K562 (cell line): Measurements from ENCODE around the gene ERP29. TPM values are rescaled to one million over a fixed set of nuclear protein-coding genes. Genes with fewer than 3 reads are reported as not detected.
"Not testable (repeated sequence)": the region's sequence is repeated elsewhere in the genome, so short reads cannot be mapped to it uniquely, and the experiment has no call there.

Source experiments
- ATAC-seq: fragments of 200-7000 bp; cut with Tn5 transposase; 3 replicates; pipeline ENCODE4 v1.9.1; 2020; ENCODE audit warnings: moderate library complexity
- BruUV-seq: library from RNA; stranded (reverse); fragments of 400-500 nt; replicated peaks from 2 replicates; lab custom pipeline; 2021; lab: Mats Ljungman, UMichigan
- CTCF ChIA-PET: fragments of 300-600 bp; formaldehyde crosslinking; extraction: SDS; loops from one replicate; lab custom pipeline; 2021; ENCODE audit warnings: low intra/inter-chr PET ratio; lab: Yijun Ruan, JAX
- POLR2A ChIA-PET: fragments of 300-600, 350-650 bp; sonication (Branson Sonifier 250); formaldehyde crosslinking; extraction: SDS; loops from one replicate; lab custom pipeline; 2021; ENCODE audit warnings: antibody characterized with exemption, inconsistent platforms; lab: Yijun Ruan, JAX
- DNase-seq, 4 experiments: peaks; one replicate each; pipeline versions ENCODE4 v3.0.0 to v3.0.0-alpha.2; 2011 to 2018; ENCODE audit warnings: low spot score in 3 of 4, mixed read lengths in 3 of 4; ENCODE audit errors: extremely low read depth in 1 of 4
- FAIRE-seq: peaks from 2 replicates; lab custom pipeline; 2011; peaks lifted over from hg19 to GRCh38; lab: Jason Lieb, UNC
- H2AFZ ChIP-seq: 2 replicates; pipeline ENCODE4 v1.6.0; 2011; ENCODE audit warnings: low read depth, low read length, control low read depth, inconsistent platforms
- H3K27ac ChIP-seq: fragments of 200-600 bp; 3 replicates; pipeline ENCODE4 v1.8.0; 2011; ENCODE audit warnings: low read depth, mild to moderate bottlenecking, control low read depth, inconsistent platforms, low read length, moderate library complexity, mixed read lengths; ENCODE audit errors: extremely low read depth
- H3K27me3 ChIP-seq, 2 experiments: fragments of 300-600 bp in 1 of 2; 2 replicates in 1 of 2; 3 replicates in 1 of 2; pipeline versions ENCODE4 v1.6.0 to v1.8.0; 2011; ENCODE audit warnings: inconsistent platforms in 2 of 2, low read length in 2 of 2, mild to moderate bottlenecking in 1 of 2, mixed read lengths in 1 of 2, moderate library complexity in 1 of 2; ENCODE audit not compliant: control insufficient read depth in 2 of 2, insufficient read depth in 2 of 2
- H3K36me3 ChIP-seq: fragments of 300-600 bp; 3 replicates; pipeline ENCODE4 v1.8.0; 2011; ENCODE audit warnings: mild to moderate bottlenecking, low read length, inconsistent platforms; ENCODE audit not compliant: control insufficient read depth, insufficient read depth
- H3K4me1 ChIP-seq, 2 experiments: fragments of 200-600 bp in 1 of 2; replicated peaks in 1 of 2; 2 replicates in 1 of 2; 3 replicates in 1 of 2; pipeline versions ENCODE4 v1.5.1 to v1.8.0; 2011; ENCODE audit warnings: inconsistent platforms in 2 of 2, low read length in 2 of 2, mild to moderate bottlenecking in 1 of 2, mixed read lengths in 1 of 2, moderate library complexity in 1 of 2; ENCODE audit not compliant: control insufficient read depth in 2 of 2, insufficient read depth in 2 of 2
- H3K4me2 ChIP-seq: 2 replicates; pipeline ENCODE4 v1.6.1; 2011; ENCODE audit warnings: low read length, control low read depth, inconsistent platforms, mixed read lengths; ENCODE audit not compliant: insufficient read depth
- H3K4me3 ChIP-seq: fragments of 200-600 bp; sonication (generic), shearing (Covaris generic); 2 replicates; pipeline ENCODE4 v1.5.1; 2016; ENCODE audit warnings: control low read depth, inconsistent platforms
- H3K79me2 ChIP-seq: fragments of 200-600 bp; 3 replicates; pipeline ENCODE4 v1.8.0; 2011; ENCODE audit warnings: low read length, inconsistent platforms; ENCODE audit not compliant: control insufficient read depth, insufficient read depth
- H3K9ac ChIP-seq, 2 experiments: 2 replicates each; pipeline versions ENCODE4 v1.6.0 to v1.6.1; 2011; ENCODE audit warnings: low read depth in 2 of 2, low read length in 2 of 2, control low read depth in 1 of 2, inconsistent platforms in 1 of 2, mild to moderate bottlenecking in 1 of 2, mixed read lengths in 1 of 2; ENCODE audit not compliant: insufficient read depth in 1 of 2
- H3K9me1 ChIP-seq: one replicate; pipeline ENCODE4 v1.6.0; 2011; ENCODE audit warnings: inconsistent platforms, mild to moderate bottlenecking, low read length, moderate library complexity; ENCODE audit not compliant: control insufficient read depth, insufficient read depth
- H3K9me3 ChIP-seq: replicated peaks from 2 replicates; pipeline ENCODE4 v1.5.1; 2011; ENCODE audit warnings: low read depth, low read length, inconsistent platforms; ENCODE audit not compliant: control insufficient read depth, insufficient read depth
- H4K20me1 ChIP-seq: replicated peaks from 2 replicates; pipeline ENCODE4 v1.6.1; 2011; ENCODE audit warnings: low read length, inconsistent platforms, mixed read lengths; ENCODE audit not compliant: control insufficient read depth, insufficient read depth
- DMBX1 ChIP-seq: fragments of 250-450 bp; sonication (Bioruptor Pico); IDR thresholded peaks from 2 replicates; pipeline ENCODE4 v1.8.0; 2022; ENCODE audit warnings: inconsistent platforms, mild to moderate bottlenecking, moderate library complexity, borderline replicate concordance
- JUND ChIP-seq, 2 experiments: IDR thresholded peaks; 2 replicates in 1 of 2; 3 replicates in 1 of 2; pipeline ENCODE4 v1.6.1; 2011; ENCODE audit warnings: borderline replicate concordance in 2 of 2, low read depth in 2 of 2, low read length in 2 of 2, improper control_type of control experiment in 1 of 2, missing biosample characterization in 1 of 2, missing genetic modification characterization in 1 of 2, missing genetic modification reagents in 1 of 2
- ZZZ3 ChIP-seq: fragments of 450-650 bp; IDR thresholded peaks from 2 replicates; pipeline ENCODE4 v1.6.1; 2016; ENCODE audit warnings: antibody characterized with exemption, mild to moderate bottlenecking, moderate library complexity
- WGBS: fragments of 100-300 bp; shearing (Covaris generic); methylation state at CpG from one replicate; pipeline ENCODE4 v1.1.6; 2016; ENCODE audit warnings: low coverage, mixed read lengths; ENCODE audit not compliant: insufficient coverage; ENCODE audit errors: missing lambda C conversion rate; 5-methylcytosine and 5-hydroxymethylcytosine counted together
- in situ Hi-C: fragments of 300-500 bp; cut with MboI; formaldehyde crosslinking; loops from 4 replicates; pipeline ENCODE4 v1.15.0; 2018; ENCODE audit warnings: inconsistent platforms, mixed read lengths
- intact Hi-C: fragments of 100-400 bp; cut with micrococcal nuclease; formaldehyde crosslinking; loops from 2 replicates; pipeline ENCODE4 v1.14.2; 2022
- polyA plus RNA-seq, 8 experiments: library from polyadenylated mRNA; depleted of rRNA in 4 of 8; stranded (reverse) in 5 of 8; unstranded in 3 of 8; fragments of >200 nt; fragmentation: Nextera tagmentation in 2 of 8; fragmentation: Illumina TruSeq in 1 of 8; extraction: Ambion mirVana in 2 of 8; extraction: Trizol in 1 of 8; gene quantifications; 2 replicates each; pipeline versions ENCODE4 v1.2.1 to v1.2.3, GENCODE V29; 2011 to 2014; ENCODE audit warnings: inconsistent platforms in 1 of 8, missing spikeins in 1 of 8
- total RNA-seq, 7 experiments: library from RNA; depleted of rRNA in 6 of 7; stranded (reverse); fragments of >200 nt in 6 of 7; fragmentation: Illumina TruSeq in 2 of 7; extraction: Trizol in 2 of 7; gene quantifications; 2 replicates each; pipeline versions ENCODE4 v1.2.1 to v1.2.3, GENCODE V29; 2011 to 2021; ENCODE audit warnings: low replicate concordance in 1 of 7
- TF ChIP-seq, protein P1 (sequence below): sonication (generic); formaldehyde crosslinking; IDR thresholded peaks from 2 replicates; pipeline ENCODE4 v1.8.1; 2023; ENCODE audit warnings: mild to moderate bottlenecking, missing genetic modification reagents

Gene ERP29
- total and polyA plus RNA-seq, 9 of the 15 experiments (the other 6 are each of a cell fraction or from before 2014, with no cell fraction given): 42.4 to 146 (median 111) TPM

DNA sequence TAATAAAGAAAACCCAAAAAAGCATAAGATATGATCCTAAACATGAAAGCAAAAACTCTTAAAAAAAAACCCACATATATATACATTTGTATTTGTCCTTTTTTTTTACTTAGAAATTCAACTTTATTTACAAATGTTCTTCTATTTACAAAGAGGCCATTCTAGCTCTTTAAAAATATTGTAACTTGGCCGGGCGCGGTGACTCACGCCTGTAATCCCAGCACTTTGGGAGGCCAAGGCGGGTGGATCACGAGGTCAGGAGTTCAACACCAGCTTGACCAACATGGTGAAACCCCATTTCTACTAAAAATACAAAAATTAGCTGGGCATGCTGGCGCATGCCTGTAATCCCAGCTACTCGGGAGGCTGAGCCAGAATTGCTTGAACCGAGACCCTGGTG, 14.1 kb upstream of the ERP29 start (continued):
- peak; percentile 44 for TF ChIP-seq JUND (IDR thresholded peaks at IDR 0.05; ENCODE audit: borderline replicate concordance, low read depth, low read length)
- TF ChIP-seq JUND (tag; IDR thresholded peaks at IDR 0.05; ENCODE audit: borderline replicate concordance, low read depth, low read length): not testable (repeated sequence)
- TF ChIP-seq DMBX1 (CRISPR knock-in tag): 0 out of 2 replicates have a peak, but pooled peaks have one; percentile 44

DNA sequence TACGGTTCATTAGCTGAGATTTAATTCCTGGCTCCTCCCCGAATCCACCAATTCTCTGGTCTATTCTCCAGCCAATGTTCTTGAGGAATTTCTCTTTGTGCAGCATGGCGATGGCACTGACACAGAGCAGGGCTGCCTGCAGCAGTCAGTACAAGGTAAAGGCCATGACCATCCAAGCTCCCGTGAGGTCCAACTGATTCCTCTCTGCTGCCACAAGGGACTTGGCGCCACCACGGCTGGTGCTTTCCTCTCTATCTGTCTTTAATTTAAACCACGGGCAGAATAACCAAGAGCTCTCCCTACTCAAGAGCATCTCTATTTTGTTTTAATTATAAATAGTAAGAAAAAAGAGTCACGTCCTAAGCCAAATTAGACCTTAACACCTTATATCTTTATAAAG, 12.4 kb upstream of the ERP29 start:
- 0 out of 2 replicates have a peak overlapping the region, but pooled peaks have one; percentile 15 for H3K4me2 ChIP-seq
- H2AFZ ChIP-seq: no peak overlapping the region
- no peak for ATAC-seq
- H3K9me3 ChIP-seq: no peaks in the 10 kb centered on the region
- no peak for TF ChIP-seq ZZZ3
- TF ChIP-seq, protein P1, sequence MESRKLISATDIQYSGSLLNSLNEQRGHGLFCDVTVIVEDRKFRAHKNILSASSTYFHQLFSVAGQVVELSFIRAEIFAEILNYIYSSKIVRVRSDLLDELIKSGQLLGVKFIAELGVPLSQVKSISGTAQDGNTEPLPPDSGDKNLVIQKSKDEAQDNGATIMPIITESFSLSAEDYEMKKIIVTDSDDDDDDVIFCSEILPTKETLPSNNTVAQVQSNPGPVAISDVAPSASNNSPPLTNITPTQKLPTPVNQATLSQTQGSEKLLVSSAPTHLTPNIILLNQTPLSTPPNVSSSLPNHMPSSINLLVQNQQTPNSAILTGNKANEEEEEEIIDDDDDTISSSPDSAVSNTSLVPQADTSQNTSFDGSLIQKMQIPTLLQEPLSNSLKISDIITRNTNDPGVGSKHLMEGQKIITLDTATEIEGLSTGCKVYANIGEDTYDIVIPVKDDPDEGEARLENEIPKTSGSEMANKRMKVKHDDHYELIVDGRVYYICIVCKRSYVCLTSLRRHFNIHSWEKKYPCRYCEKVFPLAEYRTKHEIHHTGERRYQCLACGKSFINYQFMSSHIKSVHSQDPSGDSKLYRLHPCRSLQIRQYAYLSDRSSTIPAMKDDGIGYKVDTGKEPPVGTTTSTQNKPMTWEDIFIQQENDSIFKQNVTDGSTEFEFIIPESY (CRISPR knock-in tag): peak; percentile 91
- no TSS peak for BruUV-seq
- intact Hi-C loops: no loop called here
- H3K79me2 ChIP-seq: peaks cover 19% of the 10 kb centered on the region
- H3K9me1 ChIP-seq: no peaks in the 10 kb centered on the region
- ChIA-PET CTCF (no interaction called here), POLR2A (interaction anchor here (1.1 to 3.0 kb wide), 4 partner anchors 9 to 15 kb away, joined by 3 to 18 read pairs (median 6); partner anchors contain the start of genes ERP29 and TMEM116)
- WGBS: 80% methylated on average over 8 of the region's 8 CpGs
- no peaks in the 10 kb centered on the region for H3K27me3 ChIP-seq
- H3K4me1 ChIP-seq: peaks cover 5% of the 10 kb centered on the region in 2 experiments; a peak in 3 of 5 replicates
- H3K9ac ChIP-seq: no peak overlapping the region
- H4K20me1 ChIP-seq: no peaks in the 10 kb centered on the region
- no peak overlapping the region for H3K4me3 ChIP-seq
- H3K27ac ChIP-seq: no peak overlapping the region
- in situ Hi-C loops: no loop called here
- no peak for FAIRE-seq
- H3K36me3 ChIP-seq: peaks cover 2% of the 10 kb centered on the region; the same call in 1 of the 3 replicates
- DNase-seq: no peak
